Spleen (tissue), 11 donors: Measurements from ENCODE around the gene SLC27A2. TPM values are rescaled to one million over a fixed set of nuclear protein-coding genes. Genes with fewer than 3 reads are reported as not detected.
A peak's percentile ranks its signal among the peaks of the same experiment; 100 is the strongest.

Experiments used
- DNase-seq: peaks from one replicate; pipeline ENCODE4 v3.0.0-alpha.2; 2020
- H3K27ac ChIP-seq, 8 donors: fragments of 200-600 bp; sonication (generic) in 7 of 8; 1 replicate in 4 of 8; 2 replicates in 4 of 8; pipeline versions ENCODE4 v1.5.0 to v1.8.0; 2016 to 2021; ENCODE audit warnings: inconsistent platforms in 4 of 8, mild to moderate bottlenecking in 4 of 8, moderate library complexity in 1 of 8
- H3K27me3 ChIP-seq, 7 donors: fragments of 200-600 bp; sonication (generic) in 6 of 7; replicated peaks in 1 of 7; 1 replicate in 4 of 7; 2 replicates in 3 of 7; pipeline versions ENCODE4 v1.5.0 to v1.8.0; 2016 to 2021; ENCODE audit warnings: inconsistent platforms in 3 of 7, mild to moderate bottlenecking in 1 of 7
- H3K36me3 ChIP-seq, 6 donors: fragments of 200-600 bp; sonication (generic) in 5 of 6; 1 replicate in 4 of 6; 2 replicates in 2 of 6; pipeline versions ENCODE4 v1.5.0 to v1.8.0; 2016 to 2021; ENCODE audit warnings: inconsistent platforms in 2 of 6
- H3K4me1 ChIP-seq, 6 donors: fragments of 200-600 bp; sonication (generic) in 5 of 6; 1 replicate in 3 of 6; 2 replicates in 3 of 6; pipeline versions ENCODE4 v1.5.0 to v1.8.0; 2016 to 2021; ENCODE audit warnings: inconsistent platforms in 3 of 6
- H3K4me3 ChIP-seq, 8 donors: fragments of 200-600 bp; sonication (generic) in 7 of 8; 1 replicate in 4 of 8; 2 replicates in 4 of 8; pipeline versions ENCODE4 v1.5.0 to v1.8.0; 2016 to 2021; ENCODE audit warnings: inconsistent platforms in 4 of 8, mild to moderate bottlenecking in 4 of 8, moderate library complexity in 2 of 8
- H3K9me3 ChIP-seq, 8 donors: fragments of 200-600 bp; sonication (generic) in 7 of 8; 1 replicate in 4 of 8; 2 replicates in 4 of 8; pipeline versions ENCODE4 v1.5.0 to v1.8.0; 2016 to 2021; ENCODE audit warnings: inconsistent platforms in 4 of 8
- CTCF ChIP-seq, 11 experiments: fragments of 200-600 bp in 7 of 11; fragments of 450-650 bp in 4 of 11; sonication (generic) in 4 of 11; IDR thresholded peaks in 8 of 11; conservative IDR thresholded peaks in 3 of 11; 1 replicate in 7 of 11; 2 replicates in 4 of 11; pipeline versions ENCODE4 v1.4.0 to v1.8.0; 2016 to 2021; ENCODE audit warnings: antibody characterized with exemption in 11 of 11, inconsistent platforms in 4 of 11, mild to moderate bottlenecking in 1 of 11
- POLR2A ChIP-seq, 3 donors: fragments of 450-650 bp; IDR thresholded peaks; one replicate each; pipeline ENCODE4 v1.5.1; 2017; ENCODE audit warnings: antibody characterized with exemption in 3 of 3, mild to moderate bottlenecking in 1 of 3
- POLR2AphosphoS5 ChIP-seq, 3 donors: sonication (generic); formaldehyde crosslinking; IDR thresholded peaks; one replicate each; pipeline ENCODE4 v1.5.1; 2017; ENCODE audit warnings: antibody characterized with exemption in 3 of 3
- WGBS, 5 donors: extraction: QIAGEN DNeasy Blood & Tissue Kit in 3 of 5; methylation state at CpG; one replicate each; pipeline versions ENCODE4 v1.1.5 to v1.1.7; 2013 to 2018; 5-methylcytosine and 5-hydroxymethylcytosine counted together
- intact Hi-C: fragments of 100-400 bp; cut with DNase I; formaldehyde crosslinking; loops from one replicate; pipeline ENCODE4 v1.15.0; 2023; ENCODE audit warnings: low total_unique reads
- polyA plus RNA-seq, 3 donors: library from polyadenylated mRNA; stranded (reverse); fragments of 200-250 nt; gene quantifications; one replicate each; pipeline ENCODE4 v1.2.1, GENCODE V29; 2013
- total RNA-seq, 7 donors: library from RNA; depleted of rRNA in 3 of 7; stranded (reverse); fragments of >200 nt in 3 of 7; fragmentation: NEBNext Ultra II Directional in 4 of 7; extraction: Animal tissue kit (Norgen Biotek cat#: 25700) in 4 of 7; gene quantifications; one replicate each; pipeline versions ENCODE4 v1.1.0 to v1.2.1, GENCODE V29; 2016 to 2021
- donor health status: healthy with polysubstance abuse.
- donor health status: DM: no; HTN: no; CAD: no; lungs with moderate emphysema.
- donor health status: DM: no; HTN: no; CAD: no.
- donor health status: Bipolar disorder and iron deficiency.
- donor health status: healthy.
- donor health status: DM: no; HTN: no; CAD: no.
- donor health status: DM: yes; HTN: yes; CAD: no.

The SLC27A2 gene
- total and polyA plus RNA-seq, 10 donors = 0.15 to 1.3 (median 0.39) TPM; not detected in 1

- H3K27me3 ChIP-seq = peaks cover 0 to 12% (median 0%) of the 10 kb centered on the region in 7 donors
- H3K4me1 ChIP-seq = peaks cover 0 to 23% (median 8%) of the 10 kb centered on the region in 6 donors
- intact Hi-C loops = no loop called here
- no peak overlapping the region for H3K27ac ChIP-seq
- H3K4me3 ChIP-seq = no peak overlapping the region
- H3K9me3 ChIP-seq = peaks cover 0 to 5% (median 0%) of the 10 kb centered on the region in 8 donors
- no peak for TF ChIP-seq POLR2A (IDR thresholded peaks at IDR 0.05)
- no peak for TF ChIP-seq CTCF (IDR thresholded peaks at IDR 0.05 in 8 of 11, conservative IDR thresholded peaks at IDR 0.05 in 3 of 11)
- TF ChIP-seq POLR2AphosphoS5 (IDR thresholded peaks at IDR 0.05) = no peak
- WGBS, 5 donors = 80 to 94% (median 84%) methylated on average over 7 of the region's 7 CpGs
- no peaks in the 10 kb centered on the region for H3K36me3 ChIP-seq
- DNase-seq = no peak
These were observed 44.6 kb upstream of the SLC27A2 start for GRCh38 chr15:50137330-50137761.

GRCh38 chr15:50137893-50138292 lies 44.1 kb upstream of the SLC27A2 start:
- Histone ChIP-seq H3K9me3 (no peaks in the 10 kb centered on the region), H3K36me3 (no peaks in the 10 kb centered on the region), H3K4me3 (no peak overlapping the region), H3K4me1 (peaks cover 0 to 23% (median 8%) of the 10 kb centered on the region in 6 donors), H3K27me3 (peaks cover 0 to 12% (median 0%) of the 10 kb centered on the region in 7 donors), H3K27ac (no peak overlapping the region)
- intact Hi-C loops = no loop called here
- TF ChIP-seq POLR2A (IDR thresholded peaks at IDR 0.05) (no peak), POLR2AphosphoS5 (IDR thresholded peaks at IDR 0.05) (no peak), CTCF (IDR thresholded peaks at IDR 0.05 in 8 of 11, conservative IDR thresholded peaks at IDR 0.05 in 3 of 11) (no peak)
- 83 to 93% (median 91%) methylated on average over 2 of the region's 2 CpGs for WGBS, 5 donors
- DNase-seq = no peak

- DNase-seq = no peak
- Histone ChIP-seq H3K4me3 (no peak overlapping the region), H3K27ac (no peak overlapping the region), H3K36me3 (no peaks in the 10 kb centered on the region), H3K27me3 (peaks cover 0 to 12% (median 0%) of the 10 kb centered on the region in 7 donors), H3K4me1 (peaks cover 0 to 21% (median 8%) of the 10 kb centered on the region in 6 donors), H3K9me3 (no peaks in the 10 kb centered on the region)
- intact Hi-C loops = no loop called here
- TF ChIP-seq CTCF (IDR thresholded peaks at IDR 0.05 in 8 of 11, conservative IDR thresholded peaks at IDR 0.05 in 3 of 11) (peak in 1 of 11 experiments; percentile 14), POLR2A (IDR thresholded peaks at IDR 0.05) (no peak), POLR2AphosphoS5 (IDR thresholded peaks at IDR 0.05) (no peak)
These were observed 43.6 kb upstream of the SLC27A2 start for GRCh38 chr15:50138391-50138790.

- Histone ChIP-seq H3K4me1 (peaks cover 0 to 6% (median under 1%) of the 10 kb centered on the region in 6 donors), H3K27ac (no peak overlapping the region), H3K4me3 (no peak overlapping the region), H3K9me3 (no peaks in the 10 kb centered on the region), H3K36me3 (no peaks in the 10 kb centered on the region), H3K27me3 (peaks cover 0 to 12% (median 0%) of the 10 kb centered on the region in 7 donors)
- WGBS, 5 donors = 0% methylated on average over 1 of the region's 1 CpG
- intact Hi-C loops = loop anchor here (5.0 kb wide), 1 partner anchor 1278 kb away; no protein-coding TSS in a partner anchor
- no peak for DNase-seq
- TF ChIP-seq POLR2A (IDR thresholded peaks at IDR 0.05) = no peak
- no peak for TF ChIP-seq POLR2AphosphoS5 (IDR thresholded peaks at IDR 0.05)
- TF ChIP-seq CTCF (IDR thresholded peaks at IDR 0.05 in 8 of 11, conservative IDR thresholded peaks at IDR 0.05 in 3 of 11) = no peak
These were observed 41.9 kb upstream of the SLC27A2 start for GRCh38 chr15:50140098-50140497.
